AG04449 (cell line): Measurements from ENCODE around the gene ALLC.

Experiments used
- CTCF ChIA-PET: fragments of 350-600 bp; formaldehyde crosslinking; extraction: SDS; loops from one replicate; lab custom pipeline; 2021; ENCODE audit warnings: antibody characterized with exemption; lab: Yijun Ruan, JAX
- POLR2A ChIA-PET: fragments of 400-600, 350-600 bp; formaldehyde crosslinking; extraction: SDS; loops from one replicate; lab custom pipeline; 2020; ENCODE audit warnings: antibody characterized with exemption, inconsistent platforms; lab: Yijun Ruan, JAX
- DNase-seq: peaks from one replicate; pipeline ENCODE4 v3.0.0-alpha.2; 2010; ENCODE audit warnings: low read depth, low spot score
- H3K4me3 ChIP-seq: 2 replicates; pipeline ENCODE4 v1.5.1; 2011; ENCODE audit warnings: low read depth, mild to moderate bottlenecking, control low read depth, low read length
- CTCF ChIP-seq: IDR thresholded peaks from one replicate; pipeline ENCODE4 v1.5.1; 2011; ENCODE audit warnings: mild to moderate bottlenecking, moderate library complexity, low read length, control low read depth, inconsistent platforms; ENCODE audit not compliant: insufficient read depth; ENCODE audit errors: missing control alignments

ALLC gene

GRCh38 chr2:3751806-3752205 is 93.8 kb downstream of the ALLC start:
- POLR2A ChIA-PET, result no interaction called here
- no peak for DNase-seq
- H3K4me3 ChIP-seq, result no peak overlapping the region
- CTCF ChIA-PET, result no interaction called here
- TF ChIP-seq CTCF, result no peak
